Hematopoietic multipotent progenitor cell treated with erythropoietin and hydrocortisone succinate and interleukin-3 and kit ligand, for 8 days (in vitro differentiated cells): ENCODE results near the gene KIAA0586.
"Not testable (repeated sequence)": the region's sequence is repeated elsewhere in the genome, so short reads cannot be mapped to it uniquely, and the experiment has no call there.

Source experiments
- DNase-seq: peaks from one replicate; pipeline ENCODE4 v3.0.0-alpha.2; 2015

Gene KIAA0586

GRCh38 chr14:58553959-58554358 lies 126.4 kb downstream of the KIAA0586 start:
- no peak for DNase-seq

GRCh38 chr14:58555647-58556046 lies 128.1 kb downstream of the KIAA0586 start:
- DNase-seq = no peak

- DNase-seq = no peak
Observed at GRCh38 chr14:58557242-58557641, 129.7 kb downstream of the KIAA0586 start.

GRCh38 chr14:58560208-58560607 lies 132.7 kb downstream of the KIAA0586 start:
- DNase-seq = no peak

GRCh38 chr14:58562141-58562540 lies 134.6 kb downstream of the KIAA0586 start:
- no peak for DNase-seq

GRCh38 chr14:58563978-58564377 lies 136.5 kb downstream of the KIAA0586 start:
- DNase-seq = no peak

GRCh38 chr14:58565832-58566231 lies 138.3 kb downstream of the KIAA0586 start:
- peak; percentile 34 for DNase-seq

GRCh38 chr14:58566979-58567378 lies 139.5 kb downstream of the KIAA0586 start:
- no peak for DNase-seq

GRCh38 chr14:58568322-58568721 lies 140.8 kb downstream of the KIAA0586 start:
- no peak for DNase-seq

GRCh38 chr14:58571256-58571655 lies 143.7 kb downstream of the KIAA0586 start:
- no peak for DNase-seq

GRCh38 chr14:58571769-58572472 lies 144.4 kb downstream of the KIAA0586 start:
- DNase-seq = no peak

- DNase-seq = no peak
Observed at GRCh38 chr14:58572473-58572853, 144.9 kb downstream of the KIAA0586 start.

GRCh38 chr14:58572863-58573262 lies 145.3 kb downstream of the KIAA0586 start:
- no peak for DNase-seq

- DNase-seq = no peak
Observed at GRCh38 chr14:58574623-58575022, 147.1 kb downstream of the KIAA0586 start.

- DNase-seq = no peak
Observed at GRCh38 chr14:58575956-58576355, 148.4 kb downstream of the KIAA0586 start.

- not testable (repeated sequence) for DNase-seq
Observed at GRCh38 chr14:58580035-58580434, 152.5 kb downstream of the KIAA0586 start.

GRCh38 chr14:58581389-58581788 lies 153.9 kb downstream of the KIAA0586 start:
- DNase-seq = not testable (repeated sequence)

GRCh38 chr14:58584383-58584782 lies 156.9 kb downstream of the KIAA0586 start:
- no peak for DNase-seq

- no peak for DNase-seq
Observed at GRCh38 chr14:58587271-58587670, 159.8 kb downstream of the KIAA0586 start.

- DNase-seq = not testable (repeated sequence)
Observed at GRCh38 chr14:58588321-58588720, 160.8 kb downstream of the KIAA0586 start.

GRCh38 chr14:58593977-58594376 lies 166.5 kb downstream of the KIAA0586 start:
- no peak for DNase-seq

- no peak for DNase-seq
Observed at GRCh38 chr14:58597041-58597440, 169.5 kb downstream of the KIAA0586 start.

- no peak for DNase-seq
Observed at GRCh38 chr14:58598028-58598803, 170.7 kb downstream of the KIAA0586 start.

GRCh38 chr14:58598804-58599525 lies 171.4 kb downstream of the KIAA0586 start:
- DNase-seq = no peak
